Cerebellar nuclear complex (tissue), 1 donor: ENCODE results near the gene AVPR2.
A peak's percentile ranks its signal among the peaks of the same experiment; 100 is the strongest.

Experiments
- DNase-seq, 2 experiments: peaks; one replicate each; lab custom pipeline; 2025; lab: John Stamatoyannopoulos, UW

Gene AVPR2

DNA sequence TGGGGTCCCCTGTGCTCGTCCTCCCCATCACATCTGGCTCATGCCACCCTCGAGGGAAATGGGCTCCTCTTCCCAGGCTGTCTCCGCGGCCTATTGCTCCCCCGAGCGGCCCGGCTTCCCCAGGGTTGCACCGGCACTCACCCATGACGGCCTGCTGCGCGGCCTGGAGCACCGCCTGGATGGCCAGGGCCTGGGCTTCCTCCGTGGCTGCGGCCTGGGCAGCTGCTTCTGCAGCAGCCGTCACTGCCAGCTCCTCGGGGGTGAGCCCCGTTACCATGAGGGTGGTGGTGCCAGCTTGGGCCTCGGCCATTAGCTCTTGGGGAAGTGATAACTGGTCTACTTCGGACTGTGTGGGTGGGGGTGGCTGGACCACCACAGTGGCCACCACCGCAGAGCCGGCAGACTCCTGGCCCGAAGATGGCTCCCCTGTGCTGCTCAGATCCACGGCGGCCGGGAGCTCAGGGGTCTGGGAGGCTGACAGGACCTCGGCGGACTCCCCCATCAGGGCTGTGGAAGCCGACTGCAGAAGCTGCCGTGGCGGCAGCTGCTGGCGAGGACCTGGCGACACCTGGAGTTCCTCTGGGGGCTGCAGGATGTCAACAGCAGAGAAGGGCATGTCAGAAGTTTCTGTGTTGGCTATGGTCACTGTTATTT is 48.0 kb downstream of the AVPR2 start:
- no peak for DNase-seq

DNA sequence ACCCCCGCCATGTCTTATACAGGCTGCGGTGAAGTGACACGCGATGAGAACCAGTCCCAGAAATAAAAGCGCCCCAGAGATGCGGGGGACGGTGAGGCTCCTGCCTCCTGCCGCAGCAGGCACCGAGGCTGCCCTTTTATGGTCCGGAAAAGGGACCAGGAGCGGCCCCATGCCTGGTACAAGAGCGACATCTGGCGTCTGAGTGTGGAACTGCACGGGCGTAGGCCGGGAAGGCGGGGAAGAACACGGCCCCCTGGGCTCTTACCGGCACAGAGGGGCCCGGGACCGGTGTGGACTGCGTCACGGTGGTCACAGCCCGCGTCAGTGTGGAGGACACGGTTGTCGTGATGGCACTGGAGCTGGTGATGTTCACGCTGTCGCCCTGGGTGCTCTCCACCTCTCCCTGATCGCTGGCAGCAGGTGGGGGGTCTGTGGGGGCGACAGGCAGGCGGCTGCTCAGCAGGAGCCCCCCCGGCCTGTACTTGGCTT is 48.9 kb downstream of the AVPR2 start:
- peak in 1 of 2 experiments; percentile 16 for DNase-seq

DNA sequence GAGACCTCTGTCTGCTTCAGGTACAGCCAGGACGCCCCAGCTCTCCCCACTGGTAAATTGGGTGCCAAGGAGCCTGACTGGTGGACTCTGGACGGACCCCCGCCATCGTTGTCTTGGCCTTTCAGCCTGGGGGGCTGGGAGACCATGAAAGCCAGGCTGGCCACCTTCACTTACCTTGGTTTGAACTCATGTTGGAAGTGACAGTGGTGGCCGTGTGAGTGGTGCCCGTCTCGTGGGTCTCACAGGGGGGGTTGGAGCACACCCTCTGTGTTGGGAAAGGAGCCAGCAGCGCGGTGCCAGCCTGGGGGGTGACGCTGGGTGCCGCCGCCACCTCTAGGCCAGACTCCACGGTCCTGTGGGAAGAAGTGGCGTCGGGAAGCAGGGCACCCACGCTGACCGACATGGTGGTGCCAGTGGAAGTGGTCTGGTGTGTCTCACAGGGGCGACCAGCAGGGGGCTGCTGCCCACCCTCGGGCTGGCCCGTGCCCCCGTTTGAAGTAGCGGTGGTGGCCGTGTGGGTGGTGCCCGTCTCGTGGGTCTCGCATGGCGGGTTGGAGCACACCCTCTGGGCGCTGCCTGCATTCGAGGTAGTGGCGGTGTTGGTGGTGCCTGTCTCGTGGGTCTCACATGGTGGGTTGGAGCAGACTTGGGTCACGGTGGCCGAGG is 49.6 kb downstream of the AVPR2 start:
- no peak for DNase-seq

DNA sequence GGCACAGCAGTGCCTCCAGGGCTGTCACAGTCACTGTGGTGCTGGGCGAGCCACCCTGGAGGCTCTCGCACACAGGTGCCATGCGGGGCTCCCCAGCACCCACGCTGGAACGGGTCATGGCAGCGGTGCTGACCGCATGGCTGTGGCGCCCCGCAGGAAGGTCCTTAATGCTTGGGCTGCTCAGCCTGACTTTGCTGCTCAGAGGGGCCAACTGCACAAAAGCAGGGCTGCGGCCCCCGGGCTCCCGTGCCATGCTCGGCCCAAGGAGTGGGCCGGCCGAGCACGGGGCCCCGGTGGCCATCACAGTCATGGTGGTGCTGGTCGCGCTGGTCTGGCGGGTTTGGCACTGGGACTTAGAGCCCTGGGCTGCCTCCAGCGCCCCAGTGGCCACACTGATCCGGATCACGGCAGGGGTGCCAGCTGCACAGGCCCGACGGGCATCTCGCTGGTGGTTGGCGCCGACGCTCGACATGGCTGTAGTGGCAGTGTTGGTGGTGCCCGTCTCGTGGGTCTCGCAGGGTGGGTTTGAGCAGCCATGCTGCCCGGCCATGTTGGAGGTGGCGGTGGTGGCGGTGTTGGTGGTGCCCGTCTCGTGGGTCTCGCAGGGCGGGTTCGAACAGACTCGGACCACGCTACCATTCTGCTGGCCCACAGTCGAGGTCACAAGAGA is 50.2 kb downstream of the AVPR2 start:
- DNase-seq = no peak

DNA sequence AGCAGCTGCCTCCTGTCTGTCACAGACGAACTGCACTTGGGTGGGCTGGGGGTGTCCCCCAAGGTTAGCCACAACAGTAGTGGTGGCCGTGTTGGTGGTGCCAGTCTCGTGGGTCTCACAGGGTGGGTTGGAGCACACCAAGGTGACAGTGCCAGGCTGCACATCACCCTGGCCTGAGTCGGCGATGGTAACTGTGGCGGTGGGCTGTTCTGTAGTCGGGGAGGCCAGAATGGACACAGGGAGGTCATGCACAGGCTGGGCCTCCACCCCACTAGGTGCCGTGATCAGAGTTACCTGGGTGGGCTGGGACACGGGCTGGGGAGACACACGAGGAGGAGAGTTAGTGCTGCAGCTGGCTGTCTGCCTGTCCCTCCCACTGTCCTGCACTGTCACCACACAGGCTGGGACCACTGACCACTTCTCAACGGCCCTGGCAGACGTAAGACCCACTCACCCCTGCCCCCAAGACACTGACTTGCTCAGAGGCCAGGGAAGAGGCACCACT is 50.8 kb downstream of the AVPR2 start:
- DNase-seq = no peak

DNA sequence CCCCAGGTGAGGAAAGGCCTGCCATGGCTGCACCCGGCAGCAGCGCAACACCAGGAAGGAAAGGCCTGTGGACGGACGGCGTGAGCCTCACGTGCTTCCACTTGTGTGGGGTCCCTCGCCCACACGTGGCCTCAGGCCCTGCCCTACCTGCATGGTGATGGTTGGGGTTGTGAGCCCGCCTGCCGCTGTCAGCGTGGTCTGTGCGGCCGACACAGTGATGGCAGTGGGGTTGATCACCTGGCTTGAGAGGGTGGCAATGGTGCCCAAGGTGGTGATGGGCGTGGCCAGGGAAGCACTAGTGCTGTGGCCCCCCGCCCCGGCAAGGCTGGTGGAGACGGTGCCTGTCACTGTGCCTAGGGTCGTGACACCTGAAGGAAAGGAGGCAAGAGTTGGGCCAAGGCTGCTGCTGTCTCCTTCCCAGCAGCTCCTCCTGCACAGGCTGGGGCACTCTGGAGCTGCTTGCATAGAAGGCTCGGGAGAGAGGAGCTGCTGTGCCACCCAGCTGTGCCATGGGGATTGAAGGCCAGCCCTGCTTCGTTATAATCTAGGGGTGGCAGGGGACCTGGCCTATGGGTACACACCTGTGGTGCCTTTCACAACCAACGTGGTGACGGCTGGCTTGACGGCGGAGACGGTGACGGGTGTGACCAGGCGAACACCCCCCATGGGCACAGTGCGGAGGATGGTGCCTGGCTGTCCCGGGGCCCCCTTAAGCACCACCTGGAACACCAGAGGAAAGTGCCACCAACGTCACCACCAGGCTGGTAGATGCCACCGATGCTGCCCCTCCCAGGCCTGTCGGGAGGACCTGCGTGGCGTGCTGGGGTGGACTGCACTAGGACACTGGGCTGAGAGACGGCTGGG is 51.8 kb downstream of the AVPR2 start:
- DNase-seq = no peak
